Osteocyte (in vitro differentiated cells): Measurements from ENCODE around the gene PTPN21. TPM values are rescaled to one million over a fixed set of nuclear protein-coding genes. Genes with fewer than 3 reads are reported as not detected.
"Not testable (repeated sequence)": the region's sequence is repeated elsewhere in the genome, so short reads cannot be mapped to it uniquely, and the experiment has no call there.

Experiments used
- DNase-seq: peaks from one replicate; pipeline ENCODE4 v3.0.0; 2021; ENCODE audit warnings: mixed read lengths; ENCODE audit not compliant: unreplicated experiment; ENCODE audit errors: extremely low spot score
- H3K27ac Mint-ChIP-seq: one replicate; pipeline ENCODE4 v1.8.0; 2021; ENCODE audit warnings: mild to moderate bottlenecking, mixed read lengths; ENCODE audit not compliant: unreplicated experiment
- H3K27me3 Mint-ChIP-seq: one replicate; pipeline ENCODE4 v1.8.0; 2021; ENCODE audit warnings: mixed read lengths; ENCODE audit not compliant: unreplicated experiment
- H3K36me3 Mint-ChIP-seq: one replicate; pipeline ENCODE4 v1.8.0; 2021; ENCODE audit warnings: mixed read lengths; ENCODE audit not compliant: unreplicated experiment
- H3K4me1 Mint-ChIP-seq: one replicate; pipeline ENCODE4 v1.8.0; 2021; ENCODE audit warnings: mixed read lengths; ENCODE audit not compliant: unreplicated experiment
- H3K4me3 Mint-ChIP-seq: one replicate; pipeline ENCODE4 v1.8.0; 2021; ENCODE audit warnings: mild to moderate bottlenecking, moderate library complexity, mixed read lengths; ENCODE audit not compliant: unreplicated experiment
- H3K9me3 Mint-ChIP-seq: one replicate; pipeline ENCODE4 v1.8.0; 2021; ENCODE audit warnings: mixed read lengths; ENCODE audit not compliant: unreplicated experiment
- CTCF ChIP-seq: fragments of 200-600 bp; sonication (generic); IDR thresholded peaks from 2 replicates; pipeline ENCODE4 v1.5.0; 2021; ENCODE audit warnings: antibody characterized with exemption, mild to moderate bottlenecking, moderate library complexity
- total RNA-seq: library from RNA; stranded (reverse); gene quantifications from 2 replicates; pipeline ENCODE4 v1.2.1, GENCODE V29; 2021

Gene PTPN21
- total RNA-seq, 1 donor from 2014 or later: 30.0 TPM

- no peak for TF ChIP-seq CTCF
- H3K36me3 Mint-ChIP-seq: peaks cover 26% of the 10 kb centered on the region
- H3K4me1 Mint-ChIP-seq: peaks cover 8% of the 10 kb centered on the region
- no peak overlapping the region for H3K27ac Mint-ChIP-seq
- no peaks in the 10 kb centered on the region for H3K27me3 Mint-ChIP-seq
- H3K4me3 Mint-ChIP-seq: no peak overlapping the region
- DNase-seq: no peak
- no peaks in the 10 kb centered on the region for H3K9me3 Mint-ChIP-seq
These were observed 11.7 kb downstream of the PTPN21 start for GRCh38 chr14:88542857-88543795.

GRCh38 chr14:88541324-88541723, 13.5 kb downstream of the PTPN21 start:
- no peak for DNase-seq
- Mint-ChIP-seq H3K4me3 (no peak overlapping the region), H3K27me3 (no peaks in the 10 kb centered on the region), H3K27ac (no peak overlapping the region), H3K36me3 (peaks cover 18% of the 10 kb centered on the region), H3K4me1 (peaks cover 8% of the 10 kb centered on the region), H3K9me3 (no peaks in the 10 kb centered on the region)
- no peak for TF ChIP-seq CTCF

GRCh38 chr14:88535813-88536212, 19.0 kb downstream of the PTPN21 start:
- H3K4me3 Mint-ChIP-seq: no peak overlapping the region
- no peaks in the 10 kb centered on the region for H3K4me1 Mint-ChIP-seq
- no peaks in the 10 kb centered on the region for H3K27me3 Mint-ChIP-seq
- no peak for TF ChIP-seq CTCF
- DNase-seq: no peak
- peaks cover 18% of the 10 kb centered on the region for H3K36me3 Mint-ChIP-seq
- H3K27ac Mint-ChIP-seq: no peak overlapping the region
- H3K9me3 Mint-ChIP-seq: peaks cover under 1% of the 10 kb centered on the region

GRCh38 chr14:88535149-88535548, 19.7 kb downstream of the PTPN21 start:
- H3K36me3 Mint-ChIP-seq: peaks cover 20% of the 10 kb centered on the region
- no peak for DNase-seq
- H3K4me3 Mint-ChIP-seq: no peak overlapping the region
- H3K4me1 Mint-ChIP-seq: no peaks in the 10 kb centered on the region
- H3K27me3 Mint-ChIP-seq: no peaks in the 10 kb centered on the region
- no peak overlapping the region for H3K27ac Mint-ChIP-seq
- TF ChIP-seq CTCF: no peak
- H3K9me3 Mint-ChIP-seq: peaks cover 7% of the 10 kb centered on the region

GRCh38 chr14:88533064-88533602, 21.7 kb downstream of the PTPN21 start:
- TF ChIP-seq CTCF: no peak
- H3K9me3 Mint-ChIP-seq: peaks cover 10% of the 10 kb centered on the region
- H3K27ac Mint-ChIP-seq: no peak overlapping the region
- H3K4me3 Mint-ChIP-seq: no peak overlapping the region
- peaks cover 24% of the 10 kb centered on the region for H3K36me3 Mint-ChIP-seq
- no peaks in the 10 kb centered on the region for H3K27me3 Mint-ChIP-seq
- H3K4me1 Mint-ChIP-seq: no peaks in the 10 kb centered on the region
- DNase-seq: no peak

GRCh38 chr14:88529889-88530288, 24.9 kb downstream of the PTPN21 start:
- not testable (repeated sequence) for DNase-seq, H3K4me3 Mint-ChIP-seq, H3K27ac Mint-ChIP-seq, H3K27me3 Mint-ChIP-seq, H3K4me1 Mint-ChIP-seq
- Mint-ChIP-seq H3K36me3 (peaks cover 28% of the 10 kb centered on the region), H3K9me3 (peaks cover 10% of the 10 kb centered on the region)
